Measurements from ENCODE around the gene SHROOM3.

DNA sequence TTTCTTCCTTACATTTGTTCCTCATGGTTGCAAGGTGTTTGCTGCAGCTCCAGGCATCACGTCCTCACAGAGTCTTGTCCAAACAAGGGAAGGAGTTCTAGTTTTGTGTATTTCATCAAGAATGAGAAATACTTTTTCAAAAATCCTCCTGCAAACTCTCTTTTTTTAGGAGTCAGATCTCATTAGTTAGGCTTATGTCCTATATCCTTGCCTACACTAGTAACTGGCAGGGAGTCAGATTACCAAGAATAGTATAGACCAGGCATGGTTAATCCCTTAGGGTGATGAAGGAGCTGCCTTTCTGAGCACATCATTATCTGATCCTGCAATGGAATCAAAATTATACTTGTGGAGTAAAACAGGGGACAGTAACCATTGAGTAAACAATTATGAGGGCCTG lies 160.4 kb downstream of the SHROOM3 start:
- TF ChIP-seq CREB1 (CRISPR knock-in tag; IDR thresholded peaks at IDR 0.05; ENCODE audit: low read depth) (no peak), CTCF (conservative IDR thresholded peaks at IDR 0.05; ENCODE audit: low read depth in 2 of 2) (no peak), EZH2 (IDR thresholded peaks at IDR 0.05; ENCODE audit: low read depth, unreplicated experiment) (no peak), POLR2AphosphoS5 (IDR thresholded peaks at IDR 0.05; ENCODE audit: low read depth) (no peak), EZH2phosphoT487 (IDR thresholded peaks at IDR 0.05; ENCODE audit: unreplicated experiment) (no peak), JUNB (IDR thresholded peaks at IDR 0.05; ENCODE audit: unreplicated experiment) (no peak), ZNF331 (CRISPR knock-in tag; IDR thresholded peaks at IDR 0.05; ENCODE audit: low read depth) (no peak), STAT1 (IDR thresholded peaks at IDR 0.05; ENCODE audit: unreplicated experiment) (no peak)
- TF ChIP-seq, protein P1, sequence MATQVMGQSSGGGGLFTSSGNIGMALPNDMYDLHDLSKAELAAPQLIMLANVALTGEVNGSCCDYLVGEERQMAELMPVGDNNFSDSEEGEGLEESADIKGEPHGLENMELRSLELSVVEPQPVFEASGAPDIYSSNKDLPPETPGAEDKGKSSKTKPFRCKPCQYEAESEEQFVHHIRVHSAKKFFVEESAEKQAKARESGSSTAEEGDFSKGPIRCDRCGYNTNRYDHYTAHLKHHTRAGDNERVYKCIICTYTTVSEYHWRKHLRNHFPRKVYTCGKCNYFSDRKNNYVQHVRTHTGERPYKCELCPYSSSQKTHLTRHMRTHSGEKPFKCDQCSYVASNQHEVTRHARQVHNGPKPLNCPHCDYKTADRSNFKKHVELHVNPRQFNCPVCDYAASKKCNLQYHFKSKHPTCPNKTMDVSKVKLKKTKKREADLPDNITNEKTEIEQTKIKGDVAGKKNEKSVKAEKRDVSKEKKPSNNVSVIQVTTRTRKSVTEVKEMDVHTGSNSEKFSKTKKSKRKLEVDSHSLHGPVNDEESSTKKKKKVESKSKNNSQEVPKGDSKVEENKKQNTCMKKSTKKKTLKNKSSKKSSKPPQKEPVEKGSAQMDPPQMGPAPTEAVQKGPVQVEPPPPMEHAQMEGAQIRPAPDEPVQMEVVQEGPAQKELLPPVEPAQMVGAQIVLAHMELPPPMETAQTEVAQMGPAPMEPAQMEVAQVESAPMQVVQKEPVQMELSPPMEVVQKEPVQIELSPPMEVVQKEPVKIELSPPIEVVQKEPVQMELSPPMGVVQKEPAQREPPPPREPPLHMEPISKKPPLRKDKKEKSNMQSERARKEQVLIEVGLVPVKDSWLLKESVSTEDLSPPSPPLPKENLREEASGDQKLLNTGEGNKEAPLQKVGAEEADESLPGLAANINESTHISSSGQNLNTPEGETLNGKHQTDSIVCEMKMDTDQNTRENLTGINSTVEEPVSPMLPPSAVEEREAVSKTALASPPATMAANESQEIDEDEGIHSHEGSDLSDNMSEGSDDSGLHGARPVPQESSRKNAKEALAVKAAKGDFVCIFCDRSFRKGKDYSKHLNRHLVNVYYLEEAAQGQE (IDR thresholded peaks at IDR 0.05; ENCODE audit: unreplicated experiment): no peak
- TF ChIP-seq, protein P2, sequence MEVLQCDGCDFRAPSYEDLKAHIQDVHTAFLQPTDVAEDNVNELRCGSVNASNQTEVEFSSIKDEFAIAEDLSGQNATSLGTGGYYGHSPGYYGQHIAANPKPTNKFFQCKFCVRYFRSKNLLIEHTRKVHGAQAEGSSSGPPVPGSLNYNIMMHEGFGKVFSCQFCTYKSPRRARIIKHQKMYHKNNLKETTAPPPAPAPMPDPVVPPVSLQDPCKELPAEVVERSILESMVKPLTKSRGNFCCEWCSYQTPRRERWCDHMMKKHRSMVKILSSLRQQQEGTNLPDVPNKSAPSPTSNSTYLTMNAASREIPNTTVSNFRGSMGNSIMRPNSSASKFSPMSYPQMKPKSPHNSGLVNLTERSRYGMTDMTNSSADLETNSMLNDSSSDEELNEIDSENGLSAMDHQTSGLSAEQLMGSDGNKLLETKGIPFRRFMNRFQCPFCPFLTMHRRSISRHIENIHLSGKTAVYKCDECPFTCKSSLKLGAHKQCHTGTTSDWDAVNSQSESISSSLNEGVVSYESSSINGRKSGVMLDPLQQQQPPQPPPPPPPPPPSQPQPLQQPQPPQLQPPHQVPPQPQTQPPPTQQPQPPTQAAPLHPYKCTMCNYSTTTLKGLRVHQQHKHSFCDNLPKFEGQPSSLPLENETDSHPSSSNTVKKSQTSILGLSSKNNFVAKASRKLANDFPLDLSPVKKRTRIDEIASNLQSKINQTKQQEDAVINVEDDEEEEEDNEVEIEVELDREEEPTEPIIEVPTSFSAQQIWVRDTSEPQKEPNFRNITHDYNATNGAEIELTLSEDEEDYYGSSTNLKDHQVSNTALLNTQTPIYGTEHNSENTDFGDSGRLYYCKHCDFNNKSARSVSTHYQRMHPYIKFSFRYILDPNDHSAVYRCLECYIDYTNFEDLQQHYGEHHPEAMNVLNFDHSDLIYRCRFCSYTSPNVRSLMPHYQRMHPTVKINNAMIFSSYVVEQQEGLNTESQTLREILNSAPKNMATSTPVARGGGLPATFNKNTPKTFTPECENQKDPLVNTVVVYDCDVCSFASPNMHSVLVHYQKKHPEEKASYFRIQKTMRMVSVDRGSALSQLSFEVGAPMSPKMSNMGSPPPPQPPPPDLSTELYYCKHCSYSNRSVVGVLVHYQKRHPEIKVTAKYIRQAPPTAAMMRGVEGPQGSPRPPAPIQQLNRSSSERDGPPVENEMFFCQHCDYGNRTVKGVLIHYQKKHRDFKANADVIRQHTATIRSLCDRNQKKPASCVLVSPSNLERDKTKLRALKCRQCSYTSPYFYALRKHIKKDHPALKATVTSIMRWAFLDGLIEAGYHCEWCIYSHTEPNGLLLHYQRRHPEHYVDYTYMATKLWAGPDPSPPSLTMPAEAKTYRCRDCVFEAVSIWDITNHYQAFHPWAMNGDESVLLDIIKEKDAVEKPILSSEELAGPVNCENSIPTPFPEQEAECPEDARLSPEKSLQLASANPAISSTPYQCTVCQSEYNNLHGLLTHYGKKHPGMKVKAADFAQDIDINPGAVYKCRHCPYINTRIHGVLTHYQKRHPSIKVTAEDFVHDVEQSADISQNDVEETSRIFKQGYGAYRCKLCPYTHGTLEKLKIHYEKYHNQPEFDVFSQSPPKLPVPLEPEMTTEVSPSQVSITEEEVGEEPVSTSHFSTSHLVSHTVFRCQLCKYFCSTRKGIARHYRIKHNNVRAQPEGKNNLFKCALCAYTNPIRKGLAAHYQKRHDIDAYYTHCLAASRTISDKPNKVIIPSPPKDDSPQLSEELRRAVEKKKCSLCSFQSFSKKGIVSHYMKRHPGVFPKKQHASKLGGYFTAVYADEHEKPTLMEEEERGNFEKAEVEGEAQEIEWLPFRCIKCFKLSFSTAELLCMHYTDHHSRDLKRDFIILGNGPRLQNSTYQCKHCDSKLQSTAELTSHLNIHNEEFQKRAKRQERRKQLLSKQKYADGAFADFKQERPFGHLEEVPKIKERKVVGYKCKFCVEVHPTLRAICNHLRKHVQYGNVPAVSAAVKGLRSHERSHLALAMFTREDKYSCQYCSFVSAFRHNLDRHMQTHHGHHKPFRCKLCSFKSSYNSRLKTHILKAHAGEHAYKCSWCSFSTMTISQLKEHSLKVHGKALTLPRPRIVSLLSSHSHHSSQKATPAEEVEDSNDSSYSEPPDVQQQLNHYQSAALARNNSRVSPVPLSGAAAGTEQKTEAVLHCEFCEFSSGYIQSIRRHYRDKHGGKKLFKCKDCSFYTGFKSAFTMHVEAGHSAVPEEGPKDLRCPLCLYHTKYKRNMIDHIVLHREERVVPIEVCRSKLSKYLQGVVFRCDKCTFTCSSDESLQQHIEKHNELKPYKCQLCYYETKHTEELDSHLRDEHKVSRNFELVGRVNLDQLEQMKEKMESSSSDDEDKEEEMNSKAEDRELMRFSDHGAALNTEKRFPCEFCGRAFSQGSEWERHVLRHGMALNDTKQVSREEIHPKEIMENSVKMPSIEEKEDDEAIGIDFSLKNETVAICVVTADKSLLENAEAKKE (CRISPR knock-in tag; IDR thresholded peaks at IDR 0.05): no peak

Measured in GM23338 (cell line).